GM23338 (cell line): ENCODE measurements around the gene CELA2B. TPM values are rescaled to one million over a fixed set of nuclear protein-coding genes. Genes with fewer than 3 reads are reported as not detected.

Source experiments
- ATAC-seq: fragments of 200-7000 bp; cut with Tn5 transposase; 3 replicates; pipeline ENCODE4 v1.9.1; 2020
- DNase-seq: peaks from one replicate; pipeline ENCODE4 v3.0.0-alpha.2; 2015; ENCODE audit warnings: low spot score
- H2AFZ ChIP-seq: fragments of 200-600 bp; sonication (generic); 2 replicates; pipeline ENCODE4 v1.8.0; 2016; ENCODE audit warnings: antibody characterized with exemption, mild to moderate bottlenecking, moderate library complexity
- H3F3A ChIP-seq: fragments of 200-600 bp; sonication (generic); replicated peaks from 2 replicates; pipeline ENCODE4 v1.8.0; 2017; ENCODE audit warnings: antibody characterized with exemption, mixed run types, low read depth
- H3K27ac ChIP-seq: fragments of 200-600 bp; sonication (generic); 2 replicates; pipeline ENCODE4 v1.6.1; 2016; ENCODE audit warnings: low read depth
- H3K27me3 ChIP-seq: fragments of 200-600 bp; sonication (generic); 2 replicates; pipeline ENCODE4 v1.8.0; 2016; ENCODE audit warnings: mild to moderate bottlenecking, mixed run types, moderate library complexity; ENCODE audit not compliant: insufficient read depth
- H3K36me3 ChIP-seq: fragments of 200-600 bp; sonication (generic); 2 replicates; pipeline ENCODE4 v1.8.0; 2016; ENCODE audit warnings: mild to moderate bottlenecking; ENCODE audit not compliant: insufficient read depth
- H3K4me1 ChIP-seq: fragments of 200-600 bp; sonication (generic); 2 replicates; pipeline ENCODE4 v1.8.0; 2016; ENCODE audit warnings: mild to moderate bottlenecking, moderate library complexity; ENCODE audit not compliant: insufficient read depth
- H3K4me2 ChIP-seq: fragments of 200-600 bp; sonication (generic); 2 replicates; pipeline ENCODE4 v1.7.1; 2017; ENCODE audit warnings: mixed run types
- H3K4me3 ChIP-seq: fragments of 200-600 bp; sonication (generic); 2 replicates; pipeline ENCODE4 v1.6.1; 2016; ENCODE audit warnings: mixed run types
- H3K79me2 ChIP-seq: fragments of 200-600 bp; sonication (generic); replicated peaks from 2 replicates; pipeline ENCODE4 v1.8.0; 2017; ENCODE audit warnings: mild to moderate bottlenecking; ENCODE audit not compliant: insufficient read depth
- H3K9me2 ChIP-seq: fragments of 200-600 bp; sonication (generic); 2 replicates; pipeline ENCODE4 v1.8.0; 2017; ENCODE audit not compliant: insufficient read depth
- H4K20me1 ChIP-seq: fragments of 200-600 bp; sonication (generic); replicated peaks from 2 replicates; pipeline ENCODE4 v1.8.0; 2017; ENCODE audit warnings: mild to moderate bottlenecking; ENCODE audit not compliant: insufficient read depth
- H3K27ac Mint-ChIP-seq: 2 replicates; pipeline ENCODE4 v1.8.0; 2020; ENCODE audit warnings: inconsistent platforms, mild to moderate bottlenecking, moderate library complexity, mixed read lengths
- H3K27me3 Mint-ChIP-seq: 3 replicates; pipeline ENCODE4 v1.8.0; 2022; ENCODE audit warnings: low read depth, mild to moderate bottlenecking, moderate library complexity, mixed read lengths, inconsistent platforms; ENCODE audit not compliant: insufficient read depth, poor library complexity
- H3K36me3 Mint-ChIP-seq: 3 replicates; pipeline ENCODE4 v1.8.0; 2021; ENCODE audit warnings: low read depth, mild to moderate bottlenecking, inconsistent platforms, moderate library complexity, mixed read lengths
- H3K4me1 Mint-ChIP-seq: 3 replicates; pipeline ENCODE4 v1.8.0; 2020; ENCODE audit warnings: mild to moderate bottlenecking, inconsistent platforms, mixed read lengths
- H3K4me3 Mint-ChIP-seq: 3 replicates; pipeline ENCODE4 v1.8.0; 2021; ENCODE audit warnings: moderate library complexity, mild to moderate bottlenecking, inconsistent platforms, mixed read lengths
- H3K9me3 Mint-ChIP-seq: 3 replicates; pipeline ENCODE4 v1.8.0; 2020; ENCODE audit warnings: moderate library complexity, mild to moderate bottlenecking, inconsistent platforms, mixed read lengths
- CREB1 ChIP-seq: fragments of 250-450 bp; sonication (Bioruptor Pico); IDR thresholded peaks from 2 replicates; pipeline ENCODE4 v1.5.0; 2020; ENCODE audit warnings: low read depth, mild to moderate bottlenecking, moderate library complexity
- EZH2 ChIP-seq: fragments of 200-600 bp; sonication (generic); IDR thresholded peaks from one replicate; pipeline ENCODE4 v1.8.0; 2017; ENCODE audit warnings: antibody characterized with exemption, mild to moderate bottlenecking, low read depth; ENCODE audit not compliant: unreplicated experiment
- EZH2phosphoT487 ChIP-seq: fragments of 200-600 bp; sonication (generic); IDR thresholded peaks from one replicate; pipeline ENCODE4 v1.8.1; 2018; ENCODE audit warnings: antibody characterized with exemption; ENCODE audit not compliant: unreplicated experiment
- JUNB ChIP-seq: IDR thresholded peaks from one replicate; pipeline ENCODE4 v1.6.1; 2016; ENCODE audit warnings: antibody characterized with exemption; ENCODE audit not compliant: unreplicated experiment
- NANOG ChIP-seq: IDR thresholded peaks from 2 replicates; pipeline ENCODE4 v1.6.1; 2016; ENCODE audit warnings: antibody characterized with exemption, borderline replicate concordance
- POLR2AphosphoS5 ChIP-seq: IDR thresholded peaks from 2 replicates; pipeline ENCODE4 v1.6.1; 2016; ENCODE audit warnings: antibody characterized with exemption, low read depth
- STAT1 ChIP-seq: IDR thresholded peaks from one replicate; pipeline ENCODE4 v1.6.1; 2016; ENCODE audit warnings: antibody characterized with exemption; ENCODE audit not compliant: unreplicated experiment
- ZNF114 ChIP-seq: fragments of 250-450 bp; sonication (Bioruptor Pico); IDR thresholded peaks from 2 replicates; pipeline ENCODE4 v1.5.0; 2020; ENCODE audit warnings: mild to moderate bottlenecking, moderate library complexity
- ZNF331 ChIP-seq: fragments of 250-450 bp; sonication (Bioruptor Pico); IDR thresholded peaks from 2 replicates; pipeline ENCODE4 v1.5.0; 2020; ENCODE audit warnings: low read depth, mild to moderate bottlenecking, moderate library complexity
- polyA plus RNA-seq: library from polyadenylated mRNA; unstranded; fragments of >200 nt; fragmentation: Nextera tagmentation; extraction: Ambion mirVana; gene quantifications from 2 replicates; pipeline ENCODE4 v1.2.1, GENCODE V29; 2016
- total RNA-seq: library from RNA; depleted of rRNA; stranded (reverse); fragments of >200 nt; shearing (Covaris generic); gene quantifications from 2 replicates; pipeline ENCODE4 v1.2.3, GENCODE V29; 2014
- TF ChIP-seq, protein P1 (sequence below): IDR thresholded peaks from one replicate; pipeline ENCODE4 v1.6.1; 2018; ENCODE audit warnings: antibody characterized with exemption; ENCODE audit not compliant: unreplicated experiment
- TF ChIP-seq, protein P2 (sequence below): IDR thresholded peaks from 2 replicates; pipeline ENCODE4 v1.6.1; 2016; ENCODE audit warnings: antibody characterized with exemption
- TF ChIP-seq, protein P3 (sequence below): fragments of 250-450 bp; sonication (Bioruptor Pico); IDR thresholded peaks from 2 replicates; pipeline ENCODE4 v1.5.0; 2020; ENCODE audit warnings: mild to moderate bottlenecking, moderate library complexity

The CELA2B gene
- total and polyA plus RNA-seq, 2 experiments from 2014 or later = not detected

DNA sequence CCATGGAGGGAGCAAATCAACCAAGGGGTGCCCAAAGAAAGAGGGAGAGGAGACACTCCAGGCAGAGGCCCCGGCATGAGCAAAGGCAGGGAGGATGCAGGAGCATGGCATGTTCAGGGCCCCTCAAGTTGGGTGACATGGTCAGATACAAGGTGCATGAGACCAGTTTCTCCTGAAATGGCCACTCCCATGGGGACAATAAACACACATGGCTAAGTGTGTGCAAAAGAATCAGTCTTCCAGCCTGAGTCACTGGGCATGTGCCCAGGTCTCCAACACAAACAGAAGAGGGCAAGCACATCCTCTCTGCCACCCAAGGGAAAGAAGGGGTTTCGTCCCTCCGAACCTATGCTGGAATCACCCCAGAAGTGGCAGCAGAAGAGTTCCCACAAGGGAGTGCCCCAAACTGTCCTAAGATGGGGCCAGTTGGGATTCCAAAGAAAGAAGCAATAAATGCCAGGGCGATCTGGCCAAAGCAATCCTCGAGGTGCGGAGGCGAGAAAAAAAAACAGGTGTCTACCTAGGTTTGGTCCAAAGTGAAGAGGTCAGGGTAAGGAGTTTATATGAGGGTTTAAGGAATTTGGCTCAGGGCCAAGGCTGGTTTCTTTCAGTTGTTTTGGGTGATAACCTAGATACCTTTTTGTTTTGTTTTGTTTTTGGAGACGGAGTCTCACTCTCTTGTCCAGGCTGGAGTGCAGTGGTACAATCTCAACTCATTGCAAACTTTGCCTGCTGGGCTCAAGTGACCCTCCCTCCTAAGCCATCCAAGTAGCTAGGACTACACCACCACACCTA is 34.9 kb downstream of the CELA2B start:
- ATAC-seq = no peak
- peak overlapping the region; percentile 98 for H3K27ac Mint-ChIP-seq

More for the DNA sequence above, 34.9 kb downstream of the CELA2B start:
- no peaks in the 10 kb centered on the region for H3K9me2 ChIP-seq
- H3K36me3 ChIP-seq = no peaks in the 10 kb centered on the region
- H3K27me3 Mint-ChIP-seq = peaks cover 12% of the 10 kb centered on the region
- H3K79me2 ChIP-seq = peaks cover 4% of the 10 kb centered on the region; the same call in 1 of the 2 replicates
- no peak overlapping the region for H3K4me3 ChIP-seq
- peak overlapping the region; percentile 19; the same call in 1 of the 2 replicates for H3K27ac ChIP-seq
- peaks cover 34% of the 10 kb centered on the region for H3K4me1 ChIP-seq
- H3K27me3 ChIP-seq = no peaks in the 10 kb centered on the region
- H3K4me1 Mint-ChIP-seq = peaks cover 46% of the 10 kb centered on the region
- TF ChIP-seq ZNF331 (CRISPR knock-in tag) (no peak), EZH2 (no peak), NANOG (no peak), POLR2AphosphoS5 (no peak), EZH2phosphoT487 (no peak), ZNF114 (CRISPR knock-in tag) (no peak), STAT1 (no peak), CREB1 (CRISPR knock-in tag) (no peak), JUNB (no peak)
- TF ChIP-seq, protein P1, sequence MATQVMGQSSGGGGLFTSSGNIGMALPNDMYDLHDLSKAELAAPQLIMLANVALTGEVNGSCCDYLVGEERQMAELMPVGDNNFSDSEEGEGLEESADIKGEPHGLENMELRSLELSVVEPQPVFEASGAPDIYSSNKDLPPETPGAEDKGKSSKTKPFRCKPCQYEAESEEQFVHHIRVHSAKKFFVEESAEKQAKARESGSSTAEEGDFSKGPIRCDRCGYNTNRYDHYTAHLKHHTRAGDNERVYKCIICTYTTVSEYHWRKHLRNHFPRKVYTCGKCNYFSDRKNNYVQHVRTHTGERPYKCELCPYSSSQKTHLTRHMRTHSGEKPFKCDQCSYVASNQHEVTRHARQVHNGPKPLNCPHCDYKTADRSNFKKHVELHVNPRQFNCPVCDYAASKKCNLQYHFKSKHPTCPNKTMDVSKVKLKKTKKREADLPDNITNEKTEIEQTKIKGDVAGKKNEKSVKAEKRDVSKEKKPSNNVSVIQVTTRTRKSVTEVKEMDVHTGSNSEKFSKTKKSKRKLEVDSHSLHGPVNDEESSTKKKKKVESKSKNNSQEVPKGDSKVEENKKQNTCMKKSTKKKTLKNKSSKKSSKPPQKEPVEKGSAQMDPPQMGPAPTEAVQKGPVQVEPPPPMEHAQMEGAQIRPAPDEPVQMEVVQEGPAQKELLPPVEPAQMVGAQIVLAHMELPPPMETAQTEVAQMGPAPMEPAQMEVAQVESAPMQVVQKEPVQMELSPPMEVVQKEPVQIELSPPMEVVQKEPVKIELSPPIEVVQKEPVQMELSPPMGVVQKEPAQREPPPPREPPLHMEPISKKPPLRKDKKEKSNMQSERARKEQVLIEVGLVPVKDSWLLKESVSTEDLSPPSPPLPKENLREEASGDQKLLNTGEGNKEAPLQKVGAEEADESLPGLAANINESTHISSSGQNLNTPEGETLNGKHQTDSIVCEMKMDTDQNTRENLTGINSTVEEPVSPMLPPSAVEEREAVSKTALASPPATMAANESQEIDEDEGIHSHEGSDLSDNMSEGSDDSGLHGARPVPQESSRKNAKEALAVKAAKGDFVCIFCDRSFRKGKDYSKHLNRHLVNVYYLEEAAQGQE = no peak
- TF ChIP-seq, protein P2, sequence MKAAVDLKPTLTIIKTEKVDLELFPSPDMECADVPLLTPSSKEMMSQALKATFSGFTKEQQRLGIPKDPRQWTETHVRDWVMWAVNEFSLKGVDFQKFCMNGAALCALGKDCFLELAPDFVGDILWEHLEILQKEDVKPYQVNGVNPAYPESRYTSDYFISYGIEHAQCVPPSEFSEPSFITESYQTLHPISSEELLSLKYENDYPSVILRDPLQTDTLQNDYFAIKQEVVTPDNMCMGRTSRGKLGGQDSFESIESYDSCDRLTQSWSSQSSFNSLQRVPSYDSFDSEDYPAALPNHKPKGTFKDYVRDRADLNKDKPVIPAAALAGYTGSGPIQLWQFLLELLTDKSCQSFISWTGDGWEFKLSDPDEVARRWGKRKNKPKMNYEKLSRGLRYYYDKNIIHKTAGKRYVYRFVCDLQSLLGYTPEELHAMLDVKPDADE = no peak
- TF ChIP-seq, protein P3, sequence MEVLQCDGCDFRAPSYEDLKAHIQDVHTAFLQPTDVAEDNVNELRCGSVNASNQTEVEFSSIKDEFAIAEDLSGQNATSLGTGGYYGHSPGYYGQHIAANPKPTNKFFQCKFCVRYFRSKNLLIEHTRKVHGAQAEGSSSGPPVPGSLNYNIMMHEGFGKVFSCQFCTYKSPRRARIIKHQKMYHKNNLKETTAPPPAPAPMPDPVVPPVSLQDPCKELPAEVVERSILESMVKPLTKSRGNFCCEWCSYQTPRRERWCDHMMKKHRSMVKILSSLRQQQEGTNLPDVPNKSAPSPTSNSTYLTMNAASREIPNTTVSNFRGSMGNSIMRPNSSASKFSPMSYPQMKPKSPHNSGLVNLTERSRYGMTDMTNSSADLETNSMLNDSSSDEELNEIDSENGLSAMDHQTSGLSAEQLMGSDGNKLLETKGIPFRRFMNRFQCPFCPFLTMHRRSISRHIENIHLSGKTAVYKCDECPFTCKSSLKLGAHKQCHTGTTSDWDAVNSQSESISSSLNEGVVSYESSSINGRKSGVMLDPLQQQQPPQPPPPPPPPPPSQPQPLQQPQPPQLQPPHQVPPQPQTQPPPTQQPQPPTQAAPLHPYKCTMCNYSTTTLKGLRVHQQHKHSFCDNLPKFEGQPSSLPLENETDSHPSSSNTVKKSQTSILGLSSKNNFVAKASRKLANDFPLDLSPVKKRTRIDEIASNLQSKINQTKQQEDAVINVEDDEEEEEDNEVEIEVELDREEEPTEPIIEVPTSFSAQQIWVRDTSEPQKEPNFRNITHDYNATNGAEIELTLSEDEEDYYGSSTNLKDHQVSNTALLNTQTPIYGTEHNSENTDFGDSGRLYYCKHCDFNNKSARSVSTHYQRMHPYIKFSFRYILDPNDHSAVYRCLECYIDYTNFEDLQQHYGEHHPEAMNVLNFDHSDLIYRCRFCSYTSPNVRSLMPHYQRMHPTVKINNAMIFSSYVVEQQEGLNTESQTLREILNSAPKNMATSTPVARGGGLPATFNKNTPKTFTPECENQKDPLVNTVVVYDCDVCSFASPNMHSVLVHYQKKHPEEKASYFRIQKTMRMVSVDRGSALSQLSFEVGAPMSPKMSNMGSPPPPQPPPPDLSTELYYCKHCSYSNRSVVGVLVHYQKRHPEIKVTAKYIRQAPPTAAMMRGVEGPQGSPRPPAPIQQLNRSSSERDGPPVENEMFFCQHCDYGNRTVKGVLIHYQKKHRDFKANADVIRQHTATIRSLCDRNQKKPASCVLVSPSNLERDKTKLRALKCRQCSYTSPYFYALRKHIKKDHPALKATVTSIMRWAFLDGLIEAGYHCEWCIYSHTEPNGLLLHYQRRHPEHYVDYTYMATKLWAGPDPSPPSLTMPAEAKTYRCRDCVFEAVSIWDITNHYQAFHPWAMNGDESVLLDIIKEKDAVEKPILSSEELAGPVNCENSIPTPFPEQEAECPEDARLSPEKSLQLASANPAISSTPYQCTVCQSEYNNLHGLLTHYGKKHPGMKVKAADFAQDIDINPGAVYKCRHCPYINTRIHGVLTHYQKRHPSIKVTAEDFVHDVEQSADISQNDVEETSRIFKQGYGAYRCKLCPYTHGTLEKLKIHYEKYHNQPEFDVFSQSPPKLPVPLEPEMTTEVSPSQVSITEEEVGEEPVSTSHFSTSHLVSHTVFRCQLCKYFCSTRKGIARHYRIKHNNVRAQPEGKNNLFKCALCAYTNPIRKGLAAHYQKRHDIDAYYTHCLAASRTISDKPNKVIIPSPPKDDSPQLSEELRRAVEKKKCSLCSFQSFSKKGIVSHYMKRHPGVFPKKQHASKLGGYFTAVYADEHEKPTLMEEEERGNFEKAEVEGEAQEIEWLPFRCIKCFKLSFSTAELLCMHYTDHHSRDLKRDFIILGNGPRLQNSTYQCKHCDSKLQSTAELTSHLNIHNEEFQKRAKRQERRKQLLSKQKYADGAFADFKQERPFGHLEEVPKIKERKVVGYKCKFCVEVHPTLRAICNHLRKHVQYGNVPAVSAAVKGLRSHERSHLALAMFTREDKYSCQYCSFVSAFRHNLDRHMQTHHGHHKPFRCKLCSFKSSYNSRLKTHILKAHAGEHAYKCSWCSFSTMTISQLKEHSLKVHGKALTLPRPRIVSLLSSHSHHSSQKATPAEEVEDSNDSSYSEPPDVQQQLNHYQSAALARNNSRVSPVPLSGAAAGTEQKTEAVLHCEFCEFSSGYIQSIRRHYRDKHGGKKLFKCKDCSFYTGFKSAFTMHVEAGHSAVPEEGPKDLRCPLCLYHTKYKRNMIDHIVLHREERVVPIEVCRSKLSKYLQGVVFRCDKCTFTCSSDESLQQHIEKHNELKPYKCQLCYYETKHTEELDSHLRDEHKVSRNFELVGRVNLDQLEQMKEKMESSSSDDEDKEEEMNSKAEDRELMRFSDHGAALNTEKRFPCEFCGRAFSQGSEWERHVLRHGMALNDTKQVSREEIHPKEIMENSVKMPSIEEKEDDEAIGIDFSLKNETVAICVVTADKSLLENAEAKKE = no peak
- no peaks in the 10 kb centered on the region; the same call in 1 of the 2 replicates for H4K20me1 ChIP-seq
- H3K4me3 Mint-ChIP-seq = peak overlapping the region; percentile 9; the same call in 1 of the 3 replicates
- H3F3A ChIP-seq = peaks cover 20% of the 10 kb centered on the region; the same call in 1 of the 2 replicates
- H3K9me3 Mint-ChIP-seq = no peaks in the 10 kb centered on the region
- H3K36me3 Mint-ChIP-seq = peaks cover 15% of the 10 kb centered on the region
- no peak overlapping the region for H2AFZ ChIP-seq
- DNase-seq = no peak
- H3K4me2 ChIP-seq = peak overlapping the region; percentile 32; the same call in 1 of the 2 replicates
